Activated naive CD4-positive, alpha-beta T cell treated with anti-CD3 and anti-CD28 coated beads, Interleukin-2, amount 50 U/mL, for 72 hours (primary cell): ENCODE results near the gene CLEC4C. TPM values are rescaled to one million over a fixed set of nuclear protein-coding genes. Genes with fewer than 3 reads are reported as not detected.
A peak's percentile ranks its signal among the peaks of the same experiment; 100 is the strongest.
"Not testable (repeated sequence)": the region's sequence is repeated elsewhere in the genome, so short reads cannot be mapped to it uniquely, and the experiment has no call there.

ENCODE experiments used
- ATAC-seq, 2 donors: fragments of 150-1000 bp; cut with Tn5 transposase; 2 replicates each; pipeline ENCODE4 v1.10.0; 2021; ENCODE audit warnings: mild to moderate bottlenecking in 2 of 2, moderate library complexity in 2 of 2
- DNase-seq, 2 donors: peaks; one replicate each; pipeline ENCODE4 v3.0.0; 2021 to 2022; ENCODE audit warnings: low spot score in 2 of 2
- H3K27ac Mint-ChIP-seq, 2 donors: one replicate each; pipeline ENCODE4 v1.8.0; 2022; ENCODE audit warnings: mild to moderate bottlenecking in 2 of 2, mixed read lengths in 2 of 2
- H3K36me3 Mint-ChIP-seq, 2 donors: one replicate each; pipeline ENCODE4 v1.8.0; 2022; ENCODE audit warnings: mixed read lengths in 2 of 2
- H3K9me3 Mint-ChIP-seq, 2 donors: one replicate each; pipeline ENCODE4 v1.8.0; 2022; ENCODE audit warnings: mixed read lengths in 2 of 2
- total RNA-seq, 2 donors: library from RNA; stranded (reverse); gene quantifications; one replicate each; pipeline ENCODE4 v1.2.3, GENCODE V29; 2022

CLEC4C gene
- total RNA-seq = not detected

- H3K36me3 Mint-ChIP-seq = no peaks in the 10 kb centered on the region
- no peak within 1 kb of the TSS for H3K27ac Mint-ChIP-seq
- H3K9me3 Mint-ChIP-seq = peaks cover 0 to 5% of the 10 kb centered on the region in 2 donors
- ATAC-seq = no peak
- DNase-seq = no peak
These were observed at the start of gene CLEC4C for GRCh38 chr12:7747246-7747645. Gene CLEC4C (minus strand): TSS chr12:7747375. CDS start chr12:7747348, 27 bp downstream.

- Mint-ChIP-seq H3K36me3 (no peaks in the 10 kb centered on the region), H3K9me3 (no peaks in the 10 kb centered on the region)
- ATAC-seq = no peak
These were observed 46.0 kb upstream of the CLEC4C start for GRCh38 chr12:7793211-7793610.

GRCh38 chr12:7788884-7789528 lies 41.8 kb upstream of the CLEC4C start, which contains the start of gene NANOG:
Gene NANOG (plus strand): TSS chr12:7789402. CDS start chr12:7789615, 213 bp downstream.
- not testable (repeated sequence) for ATAC-seq, DNase-seq, H3K36me3 Mint-ChIP-seq, H3K9me3 Mint-ChIP-seq, H3K27ac Mint-ChIP-seq

More at GRCh38 chr12:7793211-7793610, 46.0 kb upstream of the CLEC4C start:
- no peak for DNase-seq
- H3K27ac Mint-ChIP-seq = no peak overlapping the region

GRCh38 chr12:7788294-7788660 lies 41.1 kb upstream of the CLEC4C start:
- Mint-ChIP-seq H3K36me3 (no peaks in the 10 kb centered on the region), H3K27ac (no peak overlapping the region), H3K9me3 (no peaks in the 10 kb centered on the region)
- no peak for ATAC-seq
- DNase-seq = no peak

GRCh38 chr12:7787574-7788293 lies 40.6 kb upstream of the CLEC4C start:
- DNase-seq (no peak), ATAC-seq (no peak)
- Mint-ChIP-seq H3K36me3 (no peaks in the 10 kb centered on the region), H3K9me3 (no peaks in the 10 kb centered on the region), H3K27ac (no peak overlapping the region)

- no peak for DNase-seq
- ATAC-seq = no peak
- Mint-ChIP-seq H3K36me3 (no peaks in the 10 kb centered on the region), H3K27ac (no peak overlapping the region), H3K9me3 (no peaks in the 10 kb centered on the region)
These were observed 37.5 kb upstream of the CLEC4C start for GRCh38 chr12:7784701-7785100.

- not testable (repeated sequence) for H3K9me3 Mint-ChIP-seq, H3K36me3 Mint-ChIP-seq, ATAC-seq, DNase-seq
- H3K27ac Mint-ChIP-seq = peak overlapping the region in 1 of 2 donors; percentile 87
These were observed 36.3 kb upstream of the CLEC4C start for GRCh38 chr12:7783433-7783832.

- no peaks in the 10 kb centered on the region for H3K36me3 Mint-ChIP-seq
- no peak for DNase-seq
- no peak for ATAC-seq
- H3K9me3 Mint-ChIP-seq = no peaks in the 10 kb centered on the region
- no peak overlapping the region for H3K27ac Mint-ChIP-seq
These were observed 34.9 kb upstream of the CLEC4C start for GRCh38 chr12:7782055-7782454.

GRCh38 chr12:7781274-7781673 lies 34.1 kb upstream of the CLEC4C start:
- no peak for DNase-seq
- no peak for ATAC-seq
- no peak overlapping the region for H3K27ac Mint-ChIP-seq
- no peaks in the 10 kb centered on the region for H3K9me3 Mint-ChIP-seq
- no peaks in the 10 kb centered on the region for H3K36me3 Mint-ChIP-seq

- H3K9me3 Mint-ChIP-seq = no peaks in the 10 kb centered on the region
- no peaks in the 10 kb centered on the region for H3K36me3 Mint-ChIP-seq
- DNase-seq (no peak), ATAC-seq (no peak)
- H3K27ac Mint-ChIP-seq = no peak overlapping the region
These were observed 22.8 kb upstream of the CLEC4C start for GRCh38 chr12:7769999-7770398.

GRCh38 chr12:7758766-7759140 lies 11.6 kb upstream of the CLEC4C start:
- Mint-ChIP-seq H3K27ac (no peak overlapping the region), H3K36me3 (no peaks in the 10 kb centered on the region), H3K9me3 (no peaks in the 10 kb centered on the region)
- no peak for DNase-seq
- no peak for ATAC-seq

GRCh38 chr12:7756993-7757392 lies 9.8 kb upstream of the CLEC4C start:
- H3K9me3 Mint-ChIP-seq = no peaks in the 10 kb centered on the region
- no peak overlapping the region for H3K27ac Mint-ChIP-seq
- no peak for ATAC-seq
- no peak for DNase-seq
- no peaks in the 10 kb centered on the region for H3K36me3 Mint-ChIP-seq

GRCh38 chr12:7755668-7756067 lies 8.5 kb upstream of the CLEC4C start:
- ATAC-seq, H3K9me3 Mint-ChIP-seq, H3K36me3 Mint-ChIP-seq, H3K27ac Mint-ChIP-seq, DNase-seq: not testable (repeated sequence)

GRCh38 chr12:7751941-7752922 lies 5.1 kb upstream of the CLEC4C start:
- H3K36me3 Mint-ChIP-seq, H3K27ac Mint-ChIP-seq, DNase-seq, H3K9me3 Mint-ChIP-seq, ATAC-seq: not testable (repeated sequence)

- H3K36me3 Mint-ChIP-seq = no peaks in the 10 kb centered on the region
- no peaks in the 10 kb centered on the region for H3K9me3 Mint-ChIP-seq
- ATAC-seq (no peak), DNase-seq (no peak)
- no peak overlapping the region for H3K27ac Mint-ChIP-seq
These were observed 4.2 kb upstream of the CLEC4C start for GRCh38 chr12:7751394-7751793.

GRCh38 chr12:7750350-7750749 lies 3.2 kb upstream of the CLEC4C start:
- Mint-ChIP-seq H3K36me3 (no peaks in the 10 kb centered on the region), H3K27ac (no peak overlapping the region), H3K9me3 (no peaks in the 10 kb centered on the region)
- ATAC-seq (no peak), DNase-seq (no peak)

- ATAC-seq (no peak), DNase-seq (no peak)
- H3K27ac Mint-ChIP-seq = no peak overlapping the region
These were observed 2.3 kb upstream of the CLEC4C start for GRCh38 chr12:7749442-7749841.

More at GRCh38 chr12:7749442-7749841, 2.3 kb upstream of the CLEC4C start:
- Mint-ChIP-seq H3K36me3 (no peaks in the 10 kb centered on the region), H3K9me3 (no peaks in the 10 kb centered on the region)
